Tongue (tissue), 2 donors: ENCODE measurements around the gene NIP7. TPM values are rescaled to one million over a fixed set of nuclear protein-coding genes. Genes with fewer than 3 reads are reported as not detected.
A peak's percentile ranks its signal among the peaks of the same experiment; 100 is the strongest.
"Not testable (repeated sequence)": the region's sequence is repeated elsewhere in the genome, so short reads cannot be mapped to it uniquely, and the experiment has no call there.

ENCODE experiments used
- DNase-seq: peaks from one replicate; pipeline ENCODE4 v3.0.0-alpha.2; 2015
- total RNA-seq: library from RNA; depleted of rRNA; stranded (reverse); fragments of >200 nt; gene quantifications from one replicate; pipeline ENCODE4 v1.2.3, GENCODE V29; 2014

Gene NIP7
- total RNA-seq, 1 donor from 2014 or later = 14.7 TPM

GRCh38 chr16:69345923-69346322 is 6.4 kb downstream of the NIP7 start:
- DNase-seq = no peak

- DNase-seq = no peak
Measured at GRCh38 chr16:69346683-69347082, 7.1 kb downstream of the NIP7 start.

- no peak for DNase-seq
Measured at GRCh38 chr16:69348222-69348621, 8.7 kb downstream of the NIP7 start.

GRCh38 chr16:69349536-69349935 is 10.0 kb downstream of the NIP7 start:
- DNase-seq = no peak

GRCh38 chr16:69350536-69351133 is 11.1 kb downstream of the NIP7 start:
- DNase-seq = no peak

DNA sequence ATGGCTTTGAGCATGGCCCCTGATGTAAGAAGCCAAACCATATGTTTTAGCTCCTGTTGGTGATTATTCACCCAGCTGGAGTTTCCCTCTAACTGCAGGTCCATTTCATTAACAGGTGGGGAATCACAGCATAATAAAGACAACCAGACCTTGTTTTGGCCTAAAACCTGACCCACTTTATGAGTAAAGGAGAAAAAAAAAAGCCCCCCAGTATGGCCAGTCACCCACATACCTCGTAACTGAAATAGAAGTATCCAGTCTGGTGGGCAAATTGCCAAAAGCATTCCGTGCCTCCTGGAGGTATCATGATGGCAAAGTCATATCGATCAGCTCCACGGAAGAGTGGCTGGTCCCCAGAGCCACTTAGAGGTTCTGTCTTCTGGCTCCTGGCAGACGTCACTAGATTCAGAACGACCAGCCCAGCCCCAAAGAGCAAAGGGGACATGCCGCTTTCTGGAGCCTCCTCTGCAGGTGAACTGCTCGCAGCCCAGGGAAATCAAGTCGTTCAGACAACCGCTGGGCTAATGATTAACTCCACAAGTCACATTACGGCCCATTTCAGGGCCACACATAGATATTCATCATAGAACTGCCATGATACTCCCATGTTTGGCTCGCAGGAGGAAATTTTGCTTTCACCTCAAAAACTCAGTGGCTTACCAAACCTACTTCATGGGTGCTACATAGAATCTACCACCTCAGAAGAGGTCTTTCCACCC is 11.9 kb downstream of the NIP7 start, which contains the start of gene TMED6:
Gene TMED6 (minus strand): TSS at position 478 of the 719 bp plus-strand sequence. CDS start 33 bp downstream, at position 445.
- DNase-seq = no peak

GRCh38 chr16:69360070-69360469 is 20.5 kb downstream of the NIP7 start:
- not testable (repeated sequence) for DNase-seq

- no peak for DNase-seq
Measured at GRCh38 chr16:69363281-69363717, 23.7 kb downstream of the NIP7 start.

- no peak for DNase-seq
Measured at GRCh38 chr16:69364088-69364487, 24.5 kb downstream of the NIP7 start.

DNA sequence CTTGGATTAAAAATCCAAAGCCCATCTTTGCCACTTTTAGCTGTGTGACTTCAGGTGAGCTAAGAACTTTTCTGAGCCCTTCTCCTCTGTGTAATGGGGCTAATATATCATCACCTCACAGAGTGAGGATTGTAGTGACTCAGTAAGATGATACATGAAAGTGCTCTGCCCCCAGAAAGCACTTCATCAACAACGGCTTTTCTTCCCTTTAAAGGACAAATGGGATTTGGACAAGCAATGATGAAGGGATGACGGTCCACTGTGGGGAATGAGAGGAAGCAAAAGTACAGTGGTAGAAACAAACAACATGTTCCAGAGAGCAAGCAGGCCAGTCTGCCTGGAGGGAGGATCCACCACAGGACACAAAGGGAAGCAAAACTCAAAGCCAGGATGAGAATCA is 26.3 kb downstream of the NIP7 start:
- DNase-seq = no peak

GRCh38 chr16:69366431-69366830 is 26.9 kb downstream of the NIP7 start:
- no peak for DNase-seq

GRCh38 chr16:69367980-69368379 is 28.4 kb downstream of the NIP7 start:
- no peak for DNase-seq

DNA sequence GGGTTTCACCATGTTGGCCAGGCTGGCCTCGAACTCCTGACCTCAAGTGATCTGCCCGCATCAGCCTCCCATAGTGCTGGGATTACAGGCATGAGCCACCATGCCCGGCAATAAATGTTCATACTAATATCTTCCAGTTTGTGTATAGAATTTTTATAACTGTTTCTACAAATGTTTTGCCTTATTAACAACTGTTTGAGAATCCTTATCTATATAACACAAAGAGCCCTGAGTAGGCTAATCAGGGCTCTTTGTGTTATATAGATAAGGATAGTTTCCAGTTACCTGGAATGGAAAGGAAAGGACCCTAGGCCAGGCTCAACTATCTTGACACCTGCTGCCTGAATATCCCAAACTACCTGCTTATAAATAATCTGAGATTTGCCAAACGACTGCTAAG is 29.3 kb downstream of the NIP7 start:
- no peak for DNase-seq

DNA sequence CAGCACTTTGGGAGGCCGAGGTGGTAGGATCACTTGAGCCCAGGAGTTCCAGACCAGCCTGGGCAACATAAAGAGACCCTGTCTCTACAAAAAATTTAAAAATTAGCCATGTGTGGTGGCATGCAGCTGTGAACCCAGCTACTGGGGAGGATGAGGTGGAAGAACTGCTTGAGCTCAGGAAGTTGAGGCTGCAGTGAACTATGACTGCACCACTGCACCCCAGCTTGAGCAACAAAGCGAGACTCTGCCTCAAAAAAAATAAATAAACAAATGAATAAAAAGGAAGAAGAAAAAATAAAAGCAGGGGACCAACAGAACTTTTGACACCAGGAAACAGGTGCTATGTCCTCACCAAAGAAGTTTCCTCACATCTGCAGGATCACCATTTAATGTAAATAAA is 32.0 kb downstream of the NIP7 start:
- no peak for DNase-seq

GRCh38 chr16:69373019-69373418 is 33.4 kb downstream of the NIP7 start:
- DNase-seq = no peak

- DNase-seq = no peak
Measured at GRCh38 chr16:69376393-69377059, 37.0 kb downstream of the NIP7 start.

- DNase-seq = no peak
Measured at GRCh38 chr16:69378036-69378435, 38.5 kb downstream of the NIP7 start.

DNA sequence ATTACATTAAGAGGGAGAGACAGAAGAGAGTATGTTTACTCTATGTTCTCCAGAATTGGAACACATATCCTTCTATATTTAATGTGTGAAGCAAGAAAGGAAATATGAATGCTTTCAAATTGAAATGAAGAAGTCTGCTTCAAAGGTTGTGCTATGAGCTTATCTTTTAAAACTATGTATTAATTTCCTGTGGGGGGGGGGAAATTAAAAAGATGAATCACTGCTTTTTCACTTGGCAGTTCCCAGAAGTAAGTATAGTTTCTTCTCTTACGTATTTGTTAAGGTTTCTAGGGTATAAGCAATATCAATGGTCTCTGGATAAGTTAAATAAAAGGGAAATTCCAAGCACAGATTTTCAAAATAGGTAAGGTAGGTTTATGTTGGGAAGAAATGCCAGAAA is 39.2 kb downstream of the NIP7 start:
- no peak for DNase-seq

DNA sequence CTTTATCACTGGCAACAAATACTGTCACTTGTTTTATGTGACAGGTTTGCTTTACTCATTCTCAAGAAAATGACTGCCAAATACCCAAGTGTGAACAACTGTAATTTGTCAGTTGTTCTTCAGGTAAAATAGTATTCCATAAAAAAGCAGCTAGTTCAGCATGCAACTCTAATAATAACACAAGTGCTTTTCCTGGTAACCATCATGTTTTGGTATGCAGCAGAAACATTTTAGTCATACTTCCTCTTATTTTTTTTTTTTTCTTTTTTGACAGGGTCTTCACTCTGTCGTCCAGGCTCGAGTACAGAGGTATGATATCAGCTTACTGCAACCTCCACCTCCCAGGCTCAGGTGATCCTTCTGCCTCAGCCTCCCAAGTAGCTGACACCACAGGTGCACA is 41.7 kb downstream of the NIP7 start:
- DNase-seq = no peak

DNA sequence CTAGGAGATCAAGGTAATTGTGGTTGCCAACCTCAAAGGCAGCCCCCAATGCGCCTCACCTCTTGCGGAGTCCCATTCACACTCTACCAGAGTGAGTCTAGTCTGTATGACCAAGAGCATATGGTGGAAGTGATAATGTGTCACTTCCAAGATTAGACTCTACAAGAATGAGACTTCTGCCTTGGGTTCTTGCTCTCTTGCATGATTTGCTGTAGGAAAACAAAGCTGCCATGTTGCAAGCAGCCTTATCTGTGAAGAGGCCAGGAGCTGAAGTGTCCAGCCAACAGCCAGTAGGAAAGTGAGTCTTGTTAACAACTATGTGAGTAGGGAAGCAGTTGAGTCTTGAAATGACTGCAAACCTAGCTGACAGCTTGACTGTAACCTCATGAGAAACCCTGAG is 42.8 kb downstream of the NIP7 start:
- no peak for DNase-seq

DNA sequence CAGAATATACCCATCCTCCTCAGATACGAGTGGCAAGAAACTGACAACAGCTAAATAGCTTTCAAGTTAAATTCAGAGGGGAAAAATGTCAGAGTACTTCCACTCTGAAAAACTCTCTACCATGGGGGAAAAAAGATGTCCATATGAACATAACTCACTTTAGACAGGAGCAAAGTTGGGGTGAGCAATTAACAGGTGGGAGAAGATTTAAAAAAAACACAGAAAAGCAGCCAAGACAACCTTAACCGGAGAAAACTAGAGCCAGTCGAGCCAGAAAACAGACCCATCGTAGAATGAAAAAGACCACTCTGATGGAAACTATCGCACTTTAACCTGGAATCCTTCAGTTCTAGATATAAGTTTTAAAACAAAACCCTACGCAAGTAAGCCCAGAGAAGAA is 45.4 kb downstream of the NIP7 start:
- peak; percentile 9 for DNase-seq

DNA sequence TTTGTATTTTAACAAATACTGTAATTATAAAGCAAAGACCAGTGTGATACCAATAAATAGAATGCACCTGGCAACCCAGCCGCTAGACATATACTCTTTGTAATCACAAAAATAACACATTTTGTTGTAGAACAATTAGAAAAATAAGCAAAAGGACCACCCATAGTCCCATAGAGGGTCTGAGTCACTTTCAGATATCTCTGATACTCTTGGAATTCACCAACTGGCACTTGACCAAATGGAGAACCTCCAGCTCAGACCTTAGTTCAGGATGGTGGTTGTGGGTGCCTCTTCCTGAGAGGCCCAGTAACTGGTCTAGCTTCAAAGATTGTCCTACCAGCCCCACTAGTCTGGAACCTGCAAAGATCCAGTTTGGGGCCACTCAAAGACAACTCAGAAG is 47.0 kb downstream of the NIP7 start:
- no peak for DNase-seq
